H1 (cell line): ENCODE results near the gene CCDC141. TPM values are rescaled to one million over a fixed set of nuclear protein-coding genes. Genes with fewer than 3 reads are reported as not detected.

ENCODE experiments used
- CTCF ChIA-PET: fragments of 300-600 bp; sonication (Branson Sonifier 250); formaldehyde crosslinking; loops from one replicate; lab custom pipeline; 2021; ENCODE audit not compliant: partially characterized antibody; lab: Charles Lee
- POLR2A ChIA-PET: fragments of 300-600 bp; sonication (Branson Sonifier 250); formaldehyde crosslinking; loops from one replicate; lab custom pipeline; 2021; ENCODE audit warnings: inconsistent platforms; ENCODE audit not compliant: partially characterized antibody; lab: Charles Lee
- DNase-seq, 2 experiments: peaks; one replicate each; pipeline versions ENCODE4 v3.0.0 to v3.0.0-alpha.2; 2010 to 2022; ENCODE audit warnings: low spot score in 2 of 2, low read depth in 1 of 2, mixed read lengths in 1 of 2
- FAIRE-seq: peaks from 2 replicates; lab custom pipeline; 2011; peaks lifted over from hg19 to GRCh38; lab: Jason Lieb, UNC
- H2AFZ ChIP-seq: 2 replicates; pipeline ENCODE4 v1.8.1; 2012; ENCODE audit warnings: low read length, inconsistent platforms
- H2AK5ac ChIP-seq: 2 replicates; pipeline ENCODE4 v1.6.1; 2013; ENCODE audit warnings: low read depth, low read length
- H2BK120ac ChIP-seq: replicated peaks from 2 replicates; pipeline ENCODE3; 2013; ENCODE audit warnings: low read depth, low read length, inconsistent platforms
- H2BK12ac ChIP-seq: 2 replicates; pipeline ENCODE4 v1.6.1; 2013; ENCODE audit warnings: low read depth, low read length
- H2BK15ac ChIP-seq: 2 replicates; pipeline ENCODE4 v1.6.1; 2013; ENCODE audit warnings: low read length
- H2BK20ac ChIP-seq: 2 replicates; pipeline ENCODE4 v1.6.1; 2013; ENCODE audit warnings: low read length
- H2BK5ac ChIP-seq: 2 replicates; pipeline ENCODE4 v1.6.1; 2013; ENCODE audit warnings: low read depth, low read length
- H3K14ac ChIP-seq: 2 replicates; pipeline ENCODE4 v1.6.1; 2013; ENCODE audit warnings: inconsistent platforms; ENCODE audit not compliant: insufficient read length
- H3K18ac ChIP-seq: 2 replicates; pipeline ENCODE4 v1.6.1; 2013; ENCODE audit warnings: low read length; ENCODE audit errors: extremely low read depth
- H3K23ac ChIP-seq: 2 replicates; pipeline ENCODE4 v1.6.1; 2013; ENCODE audit warnings: inconsistent platforms; ENCODE audit not compliant: insufficient read length
- H3K23me2 ChIP-seq: 2 replicates; pipeline ENCODE4 v1.6.1; 2013; ENCODE audit warnings: low read depth, low read length
- H3K27ac ChIP-seq: 2 replicates; pipeline ENCODE4 v1.6.1; 2011; ENCODE audit warnings: low read depth, low read length, inconsistent platforms
- H3K27me3 ChIP-seq, 4 experiments: replicated peaks in 1 of 4; 1 replicate in 1 of 4; 2 replicates in 3 of 4; pipeline versions ENCODE4 v1.6.1 to v1.8.1; 2011 to 2013; ENCODE audit warnings: low read length in 3 of 4, mild to moderate bottlenecking in 3 of 4, inconsistent platforms in 2 of 4, mixed read lengths in 2 of 4, moderate library complexity in 1 of 4; ENCODE audit not compliant: control insufficient read depth in 3 of 4, insufficient read depth in 3 of 4; ENCODE audit errors: extremely low read depth in 1 of 4
- H3K36me3 ChIP-seq, 4 experiments: 2 replicates each; pipeline versions ENCODE4 v1.6.1 to v1.8.1; 2011 to 2013; ENCODE audit warnings: mild to moderate bottlenecking in 4 of 4, low read length in 3 of 4, moderate library complexity in 2 of 4, control low read depth in 1 of 4, inconsistent platforms in 1 of 4; ENCODE audit not compliant: insufficient read depth in 4 of 4, control insufficient read depth in 2 of 4
- H3K4ac ChIP-seq: replicated peaks from 2 replicates; pipeline ENCODE3; 2013; ENCODE audit warnings: low read length, low read depth, mixed read lengths, inconsistent platforms; ENCODE audit not compliant: insufficient read length
- H3K4me1 ChIP-seq, 4 experiments: replicated peaks in 1 of 4; 1 replicate in 1 of 4; 2 replicates in 3 of 4; pipeline versions ENCODE4 v1.6.1 to v1.8.1; 2011 to 2013; ENCODE audit warnings: low read length in 3 of 4, inconsistent platforms in 2 of 4, mixed read lengths in 1 of 4; ENCODE audit not compliant: insufficient read depth in 4 of 4, control insufficient read depth in 3 of 4
- H3K4me2 ChIP-seq, 2 experiments: 2 replicates each; pipeline versions ENCODE4 v1.6.1 to v1.8.1; 2011 to 2013; ENCODE audit warnings: low read depth in 2 of 2, low read length in 2 of 2, control low read depth in 1 of 2, inconsistent platforms in 1 of 2, mild to moderate bottlenecking in 1 of 2; ENCODE audit not compliant: insufficient read depth in 1 of 2
- H3K4me3 ChIP-seq, 4 experiments: fragments of 200-600, 300-600 bp in 1 of 4; sonication (generic), shearing (Covaris generic), sonication (Bioruptor Twin) in 1 of 4; 2 replicates each; pipeline versions ENCODE4 v1.5.1 to v1.8.1; 2011 to 2016; ENCODE audit warnings: low read length in 4 of 4, low read depth in 3 of 4, control low read depth in 2 of 4, inconsistent platforms in 2 of 4, mild to moderate bottlenecking in 2 of 4, mixed read lengths in 1 of 4, moderate library complexity in 1 of 4; ENCODE audit not compliant: insufficient read depth in 2 of 4; ENCODE audit errors: extremely low read depth in 1 of 4
- H3K56ac ChIP-seq: replicated peaks from 2 replicates; pipeline ENCODE3; 2013; ENCODE audit warnings: low read depth, mild to moderate bottlenecking, mixed read lengths, low read length, inconsistent platforms; ENCODE audit not compliant: insufficient read length
- H3K79me1 ChIP-seq: 2 replicates; pipeline ENCODE4 v1.6.1; 2013; ENCODE audit warnings: low read depth, low read length, control low read depth
- H3K79me2 ChIP-seq, 2 experiments: 2 replicates each; pipeline versions ENCODE4 v1.6.1 to v1.8.1; 2012 to 2013; ENCODE audit warnings: low read length in 2 of 2, mild to moderate bottlenecking in 2 of 2, inconsistent platforms in 1 of 2; ENCODE audit not compliant: insufficient read depth in 2 of 2, control insufficient read depth in 1 of 2
- H3K9ac ChIP-seq, 4 experiments: replicated peaks in 1 of 4; 1 replicate in 1 of 4; 2 replicates in 3 of 4; pipeline versions ENCODE4 v1.6.1 to v1.8.1; 2011 to 2013; ENCODE audit warnings: low read depth in 3 of 4, low read length in 3 of 4, control low read depth in 2 of 4, mild to moderate bottlenecking in 2 of 4, moderate library complexity in 2 of 4, inconsistent platforms in 1 of 4; ENCODE audit errors: extremely low read depth in 1 of 4
- H3K9me3 ChIP-seq, 2 experiments: 2 replicates each; pipeline versions ENCODE4 v1.6.1 to v1.8.1; 2012 to 2013; ENCODE audit warnings: mild to moderate bottlenecking in 2 of 2, moderate library complexity in 2 of 2, control low read depth in 1 of 2, inconsistent platforms in 1 of 2, low read depth in 1 of 2, low read length in 1 of 2, mixed read lengths in 1 of 2; ENCODE audit not compliant: insufficient read depth in 2 of 2
- H4K20me1 ChIP-seq, 2 experiments: replicated peaks in 1 of 2; 2 replicates each; pipeline versions ENCODE3 to v1.8.1; 2011 to 2013; ENCODE audit warnings: inconsistent platforms in 2 of 2, low read length in 2 of 2, mild to moderate bottlenecking in 1 of 2; ENCODE audit not compliant: insufficient read depth in 2 of 2, control insufficient read depth in 1 of 2
- H4K5ac ChIP-seq: 2 replicates; pipeline ENCODE4 v1.6.1; 2013; ENCODE audit warnings: low read length, low read depth, mixed read lengths, inconsistent platforms; ENCODE audit not compliant: insufficient read length
- H4K8ac ChIP-seq: 2 replicates; pipeline ENCODE4 v1.8.0; 2013; ENCODE audit warnings: mild to moderate bottlenecking, moderate library complexity, low read length, inconsistent platforms; ENCODE audit not compliant: insufficient read depth; ENCODE audit errors: extremely low read depth
- H4K91ac ChIP-seq: replicated peaks from 2 replicates; pipeline ENCODE3; 2013; ENCODE audit warnings: low read length, mixed read lengths, inconsistent platforms; ENCODE audit not compliant: insufficient read length
- EGR1 ChIP-seq: IDR thresholded peaks from 2 replicates; pipeline ENCODE4 v1.6.1; 2011; ENCODE audit warnings: low read depth, low read length, borderline replicate concordance
- GABPA ChIP-seq: IDR thresholded peaks from 2 replicates; pipeline ENCODE4 v1.6.1; 2011; ENCODE audit warnings: mild to moderate bottlenecking, low read length, moderate library complexity, borderline replicate concordance; ENCODE audit not compliant: insufficient read depth
- KDM5A ChIP-seq: fragments of 200-600 bp; IDR thresholded peaks from 2 replicates; pipeline ENCODE4 v1.7.1; 2012; ENCODE audit warnings: mild to moderate bottlenecking, low read length, inconsistent platforms, mixed read lengths
- MAX ChIP-seq: IDR thresholded peaks from 2 replicates; pipeline ENCODE4 v1.6.1; 2012; ENCODE audit warnings: inconsistent platforms
- NANOG ChIP-seq: IDR thresholded peaks from 2 replicates; pipeline ENCODE4 v1.6.1; 2011; ENCODE audit warnings: low read length, low read depth, mild to moderate bottlenecking, inconsistent platforms; ENCODE audit not compliant: insufficient read depth, poor library complexity, severe bottlenecking
- POLR2A ChIP-seq, 2 experiments: IDR thresholded peaks; 1 replicate in 1 of 2; 2 replicates in 1 of 2; pipeline ENCODE4 v1.6.1; 2011; ENCODE audit warnings: low read depth in 2 of 2, low read length in 2 of 2, mild to moderate bottlenecking in 2 of 2; ENCODE audit errors: control extremely low read depth in 1 of 2
- POLR2AphosphoS5 ChIP-seq: IDR thresholded peaks from 2 replicates; pipeline ENCODE4 v1.6.1; 2011; ENCODE audit warnings: low read depth, low read length
- RNF2 ChIP-seq: fragments of 200-900, 300-1000 bp; sonication (generic); IDR thresholded peaks from 2 replicates; pipeline ENCODE4 v1.7.1; 2016; ENCODE audit warnings: borderline replicate concordance, low read depth, mild to moderate bottlenecking, antibody characterized with exemption, low read length; ENCODE audit not compliant: poor library complexity, severe bottlenecking; ENCODE audit errors: missing control alignments
- RXRA ChIP-seq: IDR thresholded peaks from 2 replicates; pipeline ENCODE4 v1.6.1; 2011; ENCODE audit warnings: low read depth, mild to moderate bottlenecking, low read length, moderate library complexity; ENCODE audit not compliant: insufficient read depth
- SIX5 ChIP-seq: IDR thresholded peaks from 2 replicates; pipeline ENCODE4 v1.6.1; 2011; ENCODE audit warnings: mild to moderate bottlenecking, low read depth, low read length
- SP1 ChIP-seq: IDR thresholded peaks from 2 replicates; pipeline ENCODE4 v1.6.1; 2011; ENCODE audit warnings: low read depth, low read length
- SP4 ChIP-seq: IDR thresholded peaks from 2 replicates; pipeline ENCODE4 v1.6.1; 2012; ENCODE audit warnings: low read length, inconsistent platforms
- SRF ChIP-seq: IDR thresholded peaks from 2 replicates; pipeline ENCODE4 v1.6.1; 2011; ENCODE audit warnings: mild to moderate bottlenecking, low read depth, low read length, moderate library complexity
- SUZ12 ChIP-seq: fragments of 200-600 bp; sonication (generic); IDR thresholded peaks from 2 replicates; pipeline ENCODE4 v1.6.1; 2012; ENCODE audit warnings: mild to moderate bottlenecking, inconsistent platforms, low read length, moderate library complexity, mixed read lengths
- WGBS, 2 experiments: shearing (Covaris generic) in 1 of 2; methylation state at CpG; one replicate each; pipeline versions ENCODE4 v1.1.6 to v1.1.7; 2013 to 2015; ENCODE audit warnings: low lambda C conversion rate in 2 of 2, mixed read lengths in 2 of 2, inconsistent platforms in 1 of 2, low coverage in 1 of 2, missing lambda C conversion rate in 1 of 2; ENCODE audit not compliant: insufficient replicate concordance in 2 of 2, insufficient coverage in 1 of 2, insufficient read length in 1 of 2; ENCODE audit errors: extremely low coverage in 1 of 2, missing lambda C conversion rate in 1 of 2; 5-methylcytosine and 5-hydroxymethylcytosine counted together
- polyA plus RNA-seq, 7 experiments: library from polyadenylated mRNA; depleted of rRNA in 3 of 7; stranded (reverse) in 5 of 7; unstranded in 2 of 7; fragments of >200 nt in 5 of 7; fragments of 200-250 nt in 2 of 7; gene quantifications; 1 replicate in 5 of 7; 2 replicates in 1 of 7; 4 replicates in 1 of 7; pipeline versions ENCODE4 v1.2.1 to v1.2.3, GENCODE V29; 2011 to 2013; ENCODE audit warnings: missing spikeins in 2 of 7, mixed read lengths in 2 of 7
- total RNA-seq: library from RNA; stranded (reverse); fragmentation: NEBNext Ultra II Directional; extraction: Animal tissue kit (Norgen Biotek cat#: 25700); gene quantifications from 2 replicates; pipeline ENCODE4 v1.2.1, GENCODE V29; 2021

CCDC141 gene
- total and polyA plus RNA-seq, 2 of the 8 experiments (the other 6 are each of a cell fraction or from before 2014, with no cell fraction given), result 0.56 to 21.6 TPM

- Histone ChIP-seq H3K23ac (no peak overlapping the region), H3K56ac (no peak overlapping the region), H3K23me2 (no peaks in the 10 kb centered on the region), H3K79me2 (no peaks in the 10 kb centered on the region), H4K91ac (no peak overlapping the region), H3K4me3 (no peak overlapping the region), H3K14ac (no peak overlapping the region), H3K79me1 (no peaks in the 10 kb centered on the region), H4K5ac (no peak overlapping the region), H3K9ac (no peak overlapping the region), H4K20me1 (no peaks in the 10 kb centered on the region), H4K8ac (no peak overlapping the region), H2AFZ (no peak overlapping the region), H2BK120ac (no peak overlapping the region), H3K4me1 (peaks cover 0 to 8% (median 0%) of the 10 kb centered on the region in 4 experiments; a peak in 1 of 7 replicates), H3K4ac (no peak overlapping the region), H2BK5ac (no peak overlapping the region), H2BK20ac (no peak overlapping the region), H3K4me2 (no peak overlapping the region), H2AK5ac (no peak overlapping the region), H3K18ac (no peak overlapping the region), H2BK12ac (no peak overlapping the region), H2BK15ac (no peak overlapping the region), H3K27me3 (peaks cover 0 to 1% (median 0%) of the 10 kb centered on the region in 4 experiments; a peak in 1 of 7 replicates), H3K36me3 (no peaks in the 10 kb centered on the region), H3K9me3 (no peaks in the 10 kb centered on the region), H3K27ac (no peak overlapping the region)
- ChIA-PET POLR2A (no interaction called here), CTCF (no interaction called here)
- no peak for FAIRE-seq
- DNase-seq, result no peak
- WGBS, 2 experiments, result 93% methylated on average over 9 of the region's 9 CpGs; no CpG with 5 or more reads in 1 of the 2 experiments
- TF ChIP-seq MAX (no peak), KDM5A (no peak), SIX5 (no peak), SRF (no peak), SP4 (no peak), RNF2 (no peak), NANOG (no peak), SP1 (no peak), POLR2AphosphoS5 (no peak), EGR1 (no peak), SUZ12 (no peak), RXRA (no peak), GABPA (no peak), POLR2A (IDR thresholded peaks at IDR 0.05; ENCODE audit: control extremely low read depth in 1 of 2, low read depth in 2 of 2, low read length in 2 of 2) (no peak)
Observed at GRCh38 chr2:178834086-178834485, 215.9 kb downstream of the CCDC141 start.
